GM12892 (cell line): ENCODE results near the gene CAMKK1.

Experiments
- DNase-seq: peaks from one replicate; pipeline ENCODE4 v3.0.0; 2011; ENCODE audit not compliant: insufficient read length
- FAIRE-seq: peaks from 2 replicates; lab custom pipeline; 2011; peaks lifted over from hg19 to GRCh38; lab: Jason Lieb, UNC
- POLR2A ChIP-seq: IDR thresholded peaks from 2 replicates; pipeline ENCODE4 v1.6.1; 2011; ENCODE audit warnings: low read depth, low read length, control low read depth
- POLR2AphosphoS5 ChIP-seq: IDR thresholded peaks from 2 replicates; pipeline ENCODE4 v1.6.1; 2011; ENCODE audit warnings: low read depth, low read length, control low read depth
- TAF1 ChIP-seq: IDR thresholded peaks from 2 replicates; pipeline ENCODE4 v1.6.1; 2011; ENCODE audit warnings: low read depth, mild to moderate bottlenecking, control low read depth, low read length, borderline replicate concordance

CAMKK1 gene

DNA sequence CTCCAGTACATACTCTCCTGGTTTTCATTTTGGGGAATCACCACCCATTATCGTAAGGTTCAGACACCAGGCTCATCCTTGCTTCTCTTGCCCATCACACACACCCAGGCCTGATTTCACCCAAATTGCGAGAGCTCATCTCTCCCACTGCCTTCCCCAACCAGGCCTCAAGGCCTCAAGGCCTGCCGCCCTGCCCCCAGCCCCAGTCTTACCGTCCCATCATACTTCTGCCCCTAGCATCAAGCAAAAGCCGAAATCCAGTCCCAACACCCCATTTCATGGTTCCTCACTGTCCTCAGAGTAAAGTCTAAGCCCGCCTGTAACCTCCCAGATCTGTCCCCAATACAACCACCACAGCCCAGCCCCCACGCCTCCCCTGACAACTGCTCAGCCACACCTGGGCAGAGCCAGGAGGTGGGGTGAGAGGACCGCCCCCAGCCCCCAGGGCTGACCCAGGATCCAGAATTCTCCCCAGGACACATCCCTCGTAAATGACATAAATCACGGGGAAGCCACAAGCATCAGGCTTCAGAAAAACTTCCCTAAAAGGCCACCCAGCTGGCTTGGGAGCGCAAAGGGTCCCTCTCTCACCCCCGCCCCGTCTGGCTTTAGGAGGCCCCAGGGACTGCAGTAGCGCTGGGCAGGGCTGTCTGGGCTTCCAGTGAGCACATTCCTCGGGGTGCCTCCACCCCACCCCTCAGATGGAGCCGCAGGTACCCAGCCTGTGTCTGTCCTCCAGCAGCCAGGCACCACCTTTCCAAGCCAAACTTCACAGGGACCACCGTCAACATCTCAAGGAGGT, 33.0 kb upstream of the CAMKK1 start:
- FAIRE-seq (no peak), DNase-seq (no peak)
- TF ChIP-seq TAF1 (no peak), POLR2AphosphoS5 (no peak), POLR2A (no peak)

DNA sequence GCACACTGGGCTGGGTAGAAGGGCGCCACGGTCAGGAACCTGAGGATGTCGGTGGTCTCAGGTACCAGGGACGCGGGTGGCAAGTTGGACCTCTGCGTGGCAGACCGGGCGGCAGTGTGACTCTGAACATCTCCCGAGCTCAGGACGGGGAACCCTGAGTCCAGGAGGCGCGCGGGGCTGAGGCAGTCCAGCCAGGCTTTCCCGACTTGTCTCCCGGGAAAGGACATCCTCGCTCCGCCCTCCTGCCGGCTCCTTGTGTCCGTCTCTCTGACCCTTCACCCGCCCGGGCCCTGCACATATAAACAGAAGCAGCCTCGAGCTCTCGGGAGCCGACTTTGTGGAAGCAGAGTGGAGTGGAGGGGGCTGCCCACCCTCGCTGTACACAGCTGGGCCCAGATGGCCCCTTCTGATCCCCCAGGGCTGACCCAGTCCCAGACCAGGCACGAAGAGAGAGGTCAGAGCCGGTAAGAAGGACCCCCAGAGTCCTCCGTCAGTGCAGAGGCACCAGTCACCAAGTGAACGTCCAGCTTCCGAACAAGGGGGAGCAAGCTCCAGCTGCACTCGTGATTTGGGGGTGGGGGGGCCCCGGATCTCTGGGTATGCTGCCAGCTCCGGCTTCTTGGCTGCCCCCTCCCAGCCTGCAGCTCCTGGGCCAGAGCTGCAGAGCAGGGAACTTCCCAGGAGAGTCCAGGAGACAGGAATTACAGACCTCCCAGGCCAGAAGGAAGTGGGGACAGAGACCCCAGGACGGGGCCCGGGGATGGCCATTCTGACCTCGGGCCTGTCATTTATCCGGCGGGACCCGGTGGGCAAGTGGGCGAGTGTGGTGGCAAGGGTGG, 31.9 kb upstream of the CAMKK1 start:
- TF ChIP-seq TAF1 = no peak
- TF ChIP-seq POLR2A = no peak
- TF ChIP-seq POLR2AphosphoS5 = no peak
- FAIRE-seq (no peak), DNase-seq (no peak)

DNA sequence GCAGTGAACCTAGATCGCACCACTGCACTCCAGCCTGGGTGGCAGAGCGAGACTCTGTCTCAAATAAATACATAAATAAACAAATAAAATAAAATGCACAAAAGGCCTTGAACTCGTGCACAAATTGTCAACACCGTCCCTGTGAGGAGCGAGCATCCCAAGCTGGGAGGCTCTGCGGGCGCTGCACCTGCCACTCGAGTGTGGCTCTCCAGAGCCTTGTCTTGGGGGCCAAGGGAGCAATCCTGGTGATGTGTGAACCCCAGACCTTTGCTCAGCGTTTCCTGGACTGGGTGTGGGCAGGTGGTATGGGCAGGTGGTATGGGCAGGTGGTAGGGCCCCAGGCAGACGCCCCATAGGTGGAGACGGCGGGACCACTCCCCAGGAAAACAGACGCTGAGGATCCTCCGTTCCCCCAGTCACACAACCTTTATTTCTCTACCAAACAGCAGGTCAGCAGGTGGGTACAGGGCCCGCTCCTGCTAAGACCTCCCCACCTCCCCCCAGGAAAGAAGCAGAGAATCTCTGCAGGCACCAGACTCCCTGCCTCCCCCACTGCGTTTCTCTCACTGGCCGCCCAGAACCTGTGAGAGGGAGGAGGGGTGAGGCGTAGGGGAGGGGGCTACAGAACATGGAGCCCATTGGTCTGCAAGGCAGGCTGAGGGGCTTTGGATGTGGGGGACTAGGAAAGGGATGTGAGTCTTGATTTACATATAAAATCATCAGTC, 30.8 kb upstream of the CAMKK1 start:
- no peak for TF ChIP-seq POLR2A
- no peak for TF ChIP-seq TAF1
- TF ChIP-seq POLR2AphosphoS5 = no peak
- DNase-seq (no peak), FAIRE-seq (no peak)

DNA sequence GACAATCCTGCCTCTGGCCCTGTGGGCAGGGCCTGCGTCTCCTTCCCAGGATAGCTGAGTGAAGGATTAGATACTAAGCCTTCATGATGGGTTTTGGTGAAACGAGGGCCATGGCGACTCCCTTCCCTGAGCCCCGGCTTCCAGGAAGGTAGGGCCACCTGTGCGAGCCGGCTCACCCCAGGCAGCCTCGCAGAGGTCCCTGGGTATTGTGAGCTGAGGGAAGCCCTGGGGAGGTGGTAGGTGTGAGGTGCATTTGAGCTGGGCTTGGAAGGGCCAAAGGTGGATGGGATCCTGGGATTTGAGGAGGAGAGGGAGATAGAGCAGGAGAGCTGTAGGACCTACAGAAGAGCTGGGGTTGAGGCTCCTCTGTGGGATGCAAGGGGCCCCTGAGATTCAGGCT, 29.9 kb upstream of the CAMKK1 start:
- DNase-seq (no peak), FAIRE-seq (no peak)
- TF ChIP-seq POLR2A = no peak
- no peak for TF ChIP-seq POLR2AphosphoS5
- no peak for TF ChIP-seq TAF1

DNA sequence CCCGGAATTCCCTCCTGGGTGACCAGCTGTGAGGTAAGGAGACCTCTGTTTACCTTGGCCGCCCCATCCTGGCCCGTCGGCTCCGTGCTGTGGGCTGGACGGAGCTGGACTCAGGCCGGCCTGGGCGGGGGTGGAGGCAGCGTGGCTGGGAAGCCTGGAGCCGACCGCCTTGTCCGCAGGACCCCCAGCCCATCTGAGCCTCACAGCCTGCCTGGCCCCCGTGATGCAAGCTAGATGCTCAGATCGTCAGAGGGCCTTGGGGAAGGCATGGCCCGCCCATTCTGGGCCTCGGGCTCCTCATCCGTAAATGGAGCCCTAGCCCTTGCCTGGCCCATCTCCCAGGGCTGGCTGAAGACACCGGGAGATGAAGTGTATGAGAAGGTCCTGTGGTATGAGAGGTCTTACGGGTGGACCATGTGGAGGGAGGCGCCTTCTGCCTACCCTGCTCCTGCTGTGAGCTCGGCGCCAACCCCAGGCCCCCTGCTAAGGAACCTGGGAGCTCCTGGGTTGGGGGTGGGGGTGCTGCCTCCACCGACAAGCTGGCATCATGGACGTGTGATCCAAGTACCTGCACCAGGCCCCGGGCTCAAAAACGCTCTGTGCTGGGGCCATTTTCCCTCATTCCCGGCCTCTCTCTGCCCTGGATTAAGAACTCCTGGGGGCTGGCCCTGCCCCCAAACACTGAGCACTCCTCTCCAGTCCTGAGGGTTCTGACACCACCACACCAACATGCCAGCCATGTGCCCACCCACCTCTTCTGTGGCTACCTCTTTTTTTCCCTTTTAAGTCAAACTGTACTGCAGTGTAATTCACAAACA, 28.9 kb upstream of the CAMKK1 start:
- TF ChIP-seq POLR2A = no peak
- no peak for TF ChIP-seq POLR2AphosphoS5
- TF ChIP-seq TAF1 = no peak
- DNase-seq (no peak), FAIRE-seq (no peak)

DNA sequence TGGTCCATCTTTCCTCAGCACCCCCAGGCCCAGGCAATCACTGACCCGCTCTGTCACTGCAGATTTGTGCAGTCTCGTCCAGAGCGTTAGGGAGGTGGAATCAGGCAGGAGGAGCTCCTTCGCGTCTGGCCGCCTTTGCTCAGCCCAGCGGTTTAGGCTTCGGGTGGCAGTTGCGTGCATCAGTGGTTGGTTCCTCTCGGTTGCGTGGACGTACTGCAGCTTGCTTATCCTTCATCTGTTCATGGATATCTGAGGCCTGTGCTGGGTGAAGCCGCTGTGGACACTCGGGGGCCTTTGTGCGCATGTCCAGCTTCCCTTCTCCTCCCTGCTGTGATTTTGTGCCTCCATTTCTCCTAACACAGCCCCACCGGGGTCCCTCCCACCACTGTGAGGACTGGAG, 28.2 kb upstream of the CAMKK1 start:
- TF ChIP-seq POLR2AphosphoS5 = no peak
- TF ChIP-seq POLR2A = no peak
- no peak for TF ChIP-seq TAF1
- FAIRE-seq = no peak
- no peak for DNase-seq

DNA sequence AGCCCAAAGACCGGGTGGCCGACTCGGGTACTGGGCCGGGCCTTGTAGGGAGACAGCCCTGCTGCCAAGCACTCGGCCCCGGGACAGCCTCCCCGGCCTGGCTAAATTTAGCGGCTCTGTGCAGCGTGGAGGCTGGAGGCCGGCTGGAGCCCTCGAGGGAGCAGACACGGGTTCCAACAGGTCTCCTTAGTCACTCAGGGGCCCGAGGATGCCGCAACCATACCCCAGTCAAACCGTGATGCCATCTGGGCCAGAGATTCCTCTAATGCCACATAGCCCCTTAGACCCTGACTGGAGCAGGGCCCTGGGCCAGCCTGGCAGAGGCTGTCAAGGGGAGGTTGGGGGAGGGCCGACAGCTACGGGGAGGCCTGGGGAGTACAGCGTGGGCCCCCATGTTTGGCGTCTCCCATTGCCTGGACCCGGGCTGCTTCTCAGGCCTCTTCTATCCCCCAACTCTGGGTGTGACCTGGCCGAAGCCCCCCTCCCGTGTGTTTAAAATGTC, 26.3 kb upstream of the CAMKK1 start:
- no peak for TF ChIP-seq TAF1
- TF ChIP-seq POLR2A = no peak
- TF ChIP-seq POLR2AphosphoS5 = no peak
- FAIRE-seq = no peak

DNA sequence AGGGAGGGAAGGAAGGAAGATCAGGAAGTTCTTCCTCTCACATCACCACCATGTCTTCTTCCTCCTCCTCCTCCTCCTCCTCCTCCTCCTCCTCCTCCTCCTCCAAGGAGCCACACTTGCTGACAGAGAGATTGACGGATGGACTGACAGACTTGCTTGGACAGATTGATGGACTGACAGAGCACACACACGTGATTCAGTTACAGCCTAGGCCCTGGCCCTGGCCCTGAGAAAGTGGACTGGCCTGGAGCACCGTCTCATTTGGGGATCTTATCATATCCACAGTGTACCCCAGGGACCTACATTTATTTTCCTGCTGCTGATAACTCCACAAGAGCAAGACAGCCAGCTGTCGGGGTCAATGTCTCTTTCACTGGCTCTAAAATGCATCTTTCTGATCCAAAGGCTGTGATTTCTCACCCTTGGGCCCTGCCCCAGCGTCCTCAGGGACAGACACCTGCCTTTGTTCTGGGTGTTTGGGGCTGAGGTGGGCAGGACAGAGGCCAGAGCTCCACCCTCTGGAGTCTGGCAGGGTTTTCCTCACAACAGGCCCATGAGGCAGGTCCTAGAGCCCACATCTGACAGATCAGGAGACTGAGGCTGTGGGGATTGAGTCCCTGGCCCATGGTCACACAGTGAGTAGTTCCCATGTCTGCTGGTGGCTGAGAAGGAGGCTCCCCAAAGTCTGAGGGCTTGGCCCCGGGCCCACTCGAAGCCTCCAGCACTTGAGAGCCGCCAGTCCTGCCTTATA, 25.7 kb upstream of the CAMKK1 start:
- no peak for TF ChIP-seq POLR2A
- TF ChIP-seq TAF1 = no peak
- FAIRE-seq (no peak), DNase-seq (no peak)

More for the DNA sequence above, 26.3 kb upstream of the CAMKK1 start:
- no peak for DNase-seq

DNA sequence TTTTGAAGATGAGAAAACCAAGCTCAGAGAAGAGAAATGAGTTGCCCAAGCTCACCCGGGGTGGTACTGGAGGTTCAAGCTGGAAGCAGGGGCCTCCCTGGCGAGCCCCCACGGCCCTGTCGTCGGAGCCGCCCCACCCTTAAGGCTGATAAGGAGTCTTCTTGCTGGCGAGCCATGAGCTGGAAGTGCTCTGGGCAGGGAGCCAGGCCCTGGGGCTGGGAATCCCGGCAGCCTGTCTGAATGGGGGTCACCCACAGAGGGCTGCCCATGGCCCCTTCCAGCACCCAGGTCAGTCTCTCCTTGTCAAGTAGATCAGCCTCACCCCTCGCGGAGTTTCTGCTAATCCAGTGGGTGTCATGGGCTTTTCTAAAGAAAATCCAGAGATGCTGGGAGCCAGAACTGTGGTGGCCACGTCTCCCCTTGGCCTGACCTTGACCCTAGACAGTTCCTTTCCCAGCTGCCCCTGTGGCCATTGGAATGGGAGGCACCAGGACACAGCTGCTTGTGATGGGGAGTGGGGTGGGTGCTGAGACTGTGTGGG, 24.6 kb upstream of the CAMKK1 start:
- DNase-seq (no peak), FAIRE-seq (no peak)
- TF ChIP-seq POLR2A (no peak), TAF1 (no peak), POLR2AphosphoS5 (no peak)
